Natural killer cell (primary cell): Measurements from ENCODE around the gene CAP2. TPM values are rescaled to one million over a fixed set of nuclear protein-coding genes. Genes with fewer than 3 reads are reported as not detected.

Experiments
- ATAC-seq, 3 donors: fragments of 150-1000 bp in 2 of 3; fragments of 200-7000 bp in 1 of 3; cut with Tn5 transposase; 1 replicate in 1 of 3; 2 replicates in 2 of 3; pipeline ENCODE4 v1.10.0; 2021; ENCODE audit warnings: mild to moderate bottlenecking in 2 of 3, moderate library complexity in 2 of 3
- DNase-seq, 2 donors: peaks; one replicate each; pipeline versions ENCODE4 v3.0.0 to v3.0.0-alpha.2; 2013 to 2021; ENCODE audit warnings: mixed read lengths in 1 of 2
- H3K27ac ChIP-seq: one replicate; pipeline ENCODE4 v1.5.1; 2013; ENCODE audit warnings: mild to moderate bottlenecking, low read length
- H3K27me3 ChIP-seq: one replicate; pipeline ENCODE4 v1.6.1; 2013; ENCODE audit warnings: low read length; ENCODE audit not compliant: control insufficient read depth, insufficient read depth
- H3K36me3 ChIP-seq: one replicate; pipeline ENCODE4 v1.6.1; 2013; ENCODE audit warnings: low read length; ENCODE audit not compliant: control insufficient read depth, insufficient read depth
- H3K4me1 ChIP-seq: one replicate; pipeline ENCODE4 v1.6.1; 2013; ENCODE audit warnings: low read length; ENCODE audit not compliant: control insufficient read depth, insufficient read depth
- H3K4me3 ChIP-seq: one replicate; pipeline ENCODE4 v1.5.1; 2013; ENCODE audit warnings: low read length
- H3K9me3 ChIP-seq: one replicate; pipeline ENCODE4 v1.6.1; 2013; ENCODE audit warnings: low read length; ENCODE audit not compliant: control insufficient read depth, insufficient read depth
- H3K27ac Mint-ChIP-seq, 2 donors: one replicate each; pipeline ENCODE4 v1.8.0; 2022; ENCODE audit warnings: mild to moderate bottlenecking in 2 of 2, mixed read lengths in 2 of 2, moderate library complexity in 1 of 2
- H3K27me3 Mint-ChIP-seq, 2 donors: one replicate each; pipeline ENCODE4 v1.8.0; 2022; ENCODE audit warnings: low read depth in 2 of 2, mixed read lengths in 2 of 2
- H3K36me3 Mint-ChIP-seq: one replicate; pipeline ENCODE4 v1.8.0; 2022; ENCODE audit warnings: mixed read lengths
- H3K4me1 Mint-ChIP-seq, 2 donors: one replicate each; pipeline ENCODE4 v1.8.0; 2022; ENCODE audit warnings: mixed read lengths in 2 of 2
- H3K4me3 Mint-ChIP-seq: one replicate; pipeline ENCODE4 v1.8.0; 2022; ENCODE audit warnings: mild to moderate bottlenecking, moderate library complexity, mixed read lengths
- H3K9me3 Mint-ChIP-seq, 2 donors: one replicate each; pipeline ENCODE4 v1.8.0; 2022; ENCODE audit warnings: mixed read lengths in 2 of 2
- WGBS: methylation state at CpG from one replicate; pipeline ENCODE4 v1.1.7; 2013; ENCODE audit warnings: missing lambda C conversion rate; ENCODE audit not compliant: insufficient coverage; 5-methylcytosine and 5-hydroxymethylcytosine counted together
- intact Hi-C: fragments of 100-400 bp; cut with micrococcal nuclease; formaldehyde crosslinking; loops from one replicate; pipeline ENCODE4 v1.14.2; 2022
- total RNA-seq, 4 donors: library from RNA; stranded (reverse); fragments of 120-200 nt in 1 of 4; gene quantifications; one replicate each; pipeline versions ENCODE4 v1.2.3 to v1.2.4, GENCODE V29; 2013 to 2022
- TF ChIP-seq, protein P1 (sequence below): fragments of 200-600 bp; IDR thresholded peaks from one replicate; pipeline ENCODE4 v1.8.0; 2022; ENCODE audit warnings: antibody characterized with exemption

CAP2 gene
- total RNA-seq, 3 donors from 2014 or later (not counting 1 experiment from before 2014, with no cell fraction given): not detected

DNA sequence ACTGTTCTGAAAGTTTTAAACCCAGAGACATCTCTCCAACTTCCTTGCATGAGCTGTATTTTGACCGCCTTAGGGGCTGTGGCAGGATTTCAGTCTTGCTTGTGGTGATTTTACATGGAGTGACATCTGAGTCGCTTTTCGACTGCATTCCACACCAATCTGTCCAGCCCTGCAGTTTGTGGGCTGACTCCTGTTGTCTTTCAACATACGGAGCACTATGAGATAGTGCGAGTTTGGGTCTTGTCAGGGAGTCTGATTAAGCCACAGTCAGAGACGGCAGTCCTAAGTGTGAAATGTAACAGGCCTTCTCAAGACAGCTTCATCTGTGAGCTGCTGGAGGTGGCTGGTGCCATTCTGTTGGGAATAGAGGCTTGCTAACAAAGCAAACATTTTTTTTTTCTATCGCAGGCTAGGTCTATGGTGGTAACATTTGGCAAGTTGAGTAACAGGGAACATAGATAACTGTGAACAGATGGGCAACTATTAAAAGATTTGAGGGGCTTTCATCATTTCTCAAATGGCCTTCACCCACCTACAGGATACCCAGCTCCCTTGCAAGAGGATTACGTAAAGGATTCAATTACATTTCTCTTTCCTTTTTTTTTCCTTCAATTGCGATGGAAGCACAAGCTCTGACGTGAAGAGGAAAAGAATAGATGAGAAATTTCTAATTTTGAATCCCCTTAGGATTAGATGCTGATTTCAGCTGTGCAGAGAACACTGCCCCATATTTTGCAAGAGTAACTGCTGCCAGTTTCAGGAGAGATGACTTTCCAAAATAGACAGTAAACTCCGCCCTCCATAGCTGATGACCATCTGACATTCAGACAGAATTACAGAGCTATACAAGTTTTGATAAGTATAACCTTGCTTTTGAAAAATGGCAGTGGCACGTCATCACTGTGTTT is 25.1 kb downstream of the CAP2 start:
- H3K36me3 ChIP-seq: no peaks in the 10 kb centered on the region
- DNase-seq (no peak), ATAC-seq (no peak)
- Mint-ChIP-seq H3K36me3 (no peaks in the 10 kb centered on the region), H3K4me1 (no peaks in the 10 kb centered on the region), H3K27ac (no peak overlapping the region), H3K27me3 (peaks cover 9 to 13% of the 10 kb centered on the region in 2 donors), H3K4me3 (no peak overlapping the region), H3K9me3 (peaks cover 0 to 2% of the 10 kb centered on the region in 2 donors)
- H3K4me1 ChIP-seq: no peaks in the 10 kb centered on the region
- H3K9me3 ChIP-seq: no peaks in the 10 kb centered on the region
- H3K4me3 ChIP-seq: no peak overlapping the region
- H3K27me3 ChIP-seq: no peaks in the 10 kb centered on the region
- H3K27ac ChIP-seq: no peak overlapping the region
- 87% methylated on average over 11 of the region's 12 CpGs for WGBS
- TF ChIP-seq, protein P1, sequence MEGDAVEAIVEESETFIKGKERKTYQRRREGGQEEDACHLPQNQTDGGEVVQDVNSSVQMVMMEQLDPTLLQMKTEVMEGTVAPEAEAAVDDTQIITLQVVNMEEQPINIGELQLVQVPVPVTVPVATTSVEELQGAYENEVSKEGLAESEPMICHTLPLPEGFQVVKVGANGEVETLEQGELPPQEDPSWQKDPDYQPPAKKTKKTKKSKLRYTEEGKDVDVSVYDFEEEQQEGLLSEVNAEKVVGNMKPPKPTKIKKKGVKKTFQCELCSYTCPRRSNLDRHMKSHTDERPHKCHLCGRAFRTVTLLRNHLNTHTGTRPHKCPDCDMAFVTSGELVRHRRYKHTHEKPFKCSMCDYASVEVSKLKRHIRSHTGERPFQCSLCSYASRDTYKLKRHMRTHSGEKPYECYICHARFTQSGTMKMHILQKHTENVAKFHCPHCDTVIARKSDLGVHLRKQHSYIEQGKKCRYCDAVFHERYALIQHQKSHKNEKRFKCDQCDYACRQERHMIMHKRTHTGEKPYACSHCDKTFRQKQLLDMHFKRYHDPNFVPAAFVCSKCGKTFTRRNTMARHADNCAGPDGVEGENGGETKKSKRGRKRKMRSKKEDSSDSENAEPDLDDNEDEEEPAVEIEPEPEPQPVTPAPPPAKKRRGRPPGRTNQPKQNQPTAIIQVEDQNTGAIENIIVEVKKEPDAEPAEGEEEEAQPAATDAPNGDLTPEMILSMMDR: no peak
- intact Hi-C loops: no loop called here

DNA sequence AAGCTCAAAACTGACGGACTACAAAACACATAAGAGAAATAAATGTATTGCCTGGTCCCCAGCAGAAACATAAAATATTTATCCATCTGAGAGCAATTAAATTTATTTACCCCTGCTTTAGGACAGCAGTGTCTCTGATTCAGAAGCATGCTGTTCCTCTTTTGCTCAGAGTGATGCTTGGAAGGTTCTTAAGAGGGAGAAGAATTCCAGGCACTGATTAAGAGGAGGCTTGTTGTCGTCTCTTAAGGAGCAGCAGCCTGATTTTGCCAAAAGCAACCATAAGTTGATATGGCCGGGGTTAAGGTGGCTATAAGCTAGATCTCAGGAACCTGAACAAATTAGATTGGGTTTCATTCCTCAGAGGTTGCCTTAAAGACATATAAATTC is 25.8 kb downstream of the CAP2 start:
- ATAC-seq: no peak

DNA sequence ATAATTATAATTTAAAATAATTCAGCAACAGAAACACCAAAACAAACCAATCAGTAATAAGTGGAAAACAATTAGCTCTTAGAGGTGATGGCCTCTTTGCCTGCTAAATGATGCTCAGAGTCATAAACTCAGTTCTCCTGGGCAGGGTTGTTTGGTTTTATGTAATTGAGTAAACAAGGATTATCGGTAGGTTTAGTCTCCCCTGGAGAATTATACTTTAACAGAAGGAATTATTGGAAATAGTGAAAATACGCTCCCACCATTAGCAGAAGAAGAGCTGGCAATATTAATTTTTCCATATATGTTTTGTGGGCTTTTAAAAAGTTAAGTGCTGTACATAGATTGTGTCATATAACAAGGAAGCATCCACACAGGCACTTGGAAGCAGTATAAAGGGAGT is 27.0 kb downstream of the CAP2 start:
- intact Hi-C loops: no loop called here
- TF ChIP-seq, protein P1: no peak
- Histone ChIP-seq H3K27me3 (no peaks in the 10 kb centered on the region), H3K4me3 (no peak overlapping the region), H3K36me3 (no peaks in the 10 kb centered on the region), H3K27ac (no peak overlapping the region), H3K4me1 (no peaks in the 10 kb centered on the region), H3K9me3 (no peaks in the 10 kb centered on the region)
- WGBS: 94% methylated on average over 2 of the region's 2 CpGs
- no peak for ATAC-seq
- DNase-seq: no peak
- H3K27me3 Mint-ChIP-seq: peaks cover 13 to 17% of the 10 kb centered on the region in 2 donors
- no peak overlapping the region for H3K27ac Mint-ChIP-seq
- H3K36me3 Mint-ChIP-seq: no peaks in the 10 kb centered on the region
- no peaks in the 10 kb centered on the region for H3K4me1 Mint-ChIP-seq
- no peak overlapping the region for H3K4me3 Mint-ChIP-seq
- no peaks in the 10 kb centered on the region for H3K9me3 Mint-ChIP-seq

More for the DNA sequence above, 25.8 kb downstream of the CAP2 start:
- TF ChIP-seq, protein P1: no peak
- Mint-ChIP-seq H3K27ac (no peak overlapping the region), H3K36me3 (no peaks in the 10 kb centered on the region), H3K27me3 (peaks cover 9 to 13% of the 10 kb centered on the region in 2 donors), H3K9me3 (peaks cover 0 to 2% of the 10 kb centered on the region in 2 donors), H3K4me3 (no peak overlapping the region), H3K4me1 (no peaks in the 10 kb centered on the region)
- intact Hi-C loops: no loop called here
- Histone ChIP-seq H3K27ac (no peak overlapping the region), H3K4me1 (no peaks in the 10 kb centered on the region), H3K36me3 (no peaks in the 10 kb centered on the region), H3K9me3 (no peaks in the 10 kb centered on the region), H3K4me3 (no peak overlapping the region), H3K27me3 (no peaks in the 10 kb centered on the region)
- WGBS: 82% methylated on average over 3 of the region's 3 CpGs
- DNase-seq: no peak
